ENCODE data around the gene MAN2B2.

- TF ChIP-seq POLR2A (IDR thresholded peaks at IDR 0.05; ENCODE audit: low read depth, low read length) (no peak), TAF1 (IDR thresholded peaks at IDR 0.05; ENCODE audit: borderline replicate concordance, low read depth, low read length) (no peak), POLR2AphosphoS5 (IDR thresholded peaks at IDR 0.05; ENCODE audit: low read depth, low read length) (no peak)
Measured at GRCh38 chr4:6620296-6620695, 45.3 kb downstream of the MAN2B2 start.
